Liver (tissue), 9 donors: Measurements from ENCODE around the gene LRMDA. TPM values are rescaled to one million over a fixed set of nuclear protein-coding genes. Genes with fewer than 3 reads are reported as not detected.

Experiments
- DNase-seq: peaks from one replicate; pipeline ENCODE4 v3.0.0-alpha.2; 2017; ENCODE audit warnings: low spot score
- H3K27ac ChIP-seq, 2 donors: one replicate each; pipeline ENCODE4 v1.7.0; 2013; ENCODE audit warnings: inconsistent platforms in 2 of 2, low read length in 2 of 2, control low read depth in 1 of 2, low read depth in 1 of 2, mild to moderate bottlenecking in 1 of 2
- H3K27me3 ChIP-seq, 4 donors: one replicate each; pipeline versions ENCODE4 v1.6.1 to v1.7.0; 2013; ENCODE audit warnings: low read length in 3 of 4, inconsistent platforms in 1 of 4, mild to moderate bottlenecking in 1 of 4, moderate library complexity in 1 of 4; ENCODE audit not compliant: control insufficient read depth in 4 of 4, insufficient read depth in 4 of 4
- H3K36me3 ChIP-seq, 4 donors: one replicate each; pipeline versions ENCODE4 v1.6.1 to v1.7.0; 2013; ENCODE audit warnings: low read length in 3 of 4, mild to moderate bottlenecking in 3 of 4, low read depth in 1 of 4, moderate library complexity in 1 of 4; ENCODE audit not compliant: control insufficient read depth in 4 of 4, insufficient read depth in 3 of 4
- H3K4me1 ChIP-seq, 4 donors: one replicate each; pipeline versions ENCODE4 v1.6.1 to v1.7.0; 2013; ENCODE audit warnings: low read length in 3 of 4, mild to moderate bottlenecking in 3 of 4, moderate library complexity in 1 of 4; ENCODE audit not compliant: control insufficient read depth in 4 of 4, insufficient read depth in 4 of 4
- H3K4me3 ChIP-seq, 3 donors: one replicate each; pipeline versions ENCODE4 v1.6.1 to v1.7.0; 2013; ENCODE audit warnings: low read length in 3 of 3, control low read depth in 1 of 3, low read depth in 1 of 3, mild to moderate bottlenecking in 1 of 3
- H3K9ac ChIP-seq, 2 donors: one replicate each; pipeline ENCODE4 v1.7.0; 2013; ENCODE audit warnings: low read length in 2 of 2, mild to moderate bottlenecking in 2 of 2, moderate library complexity in 2 of 2, control low read depth in 1 of 2, low read depth in 1 of 2
- H3K9me3 ChIP-seq, 4 donors: one replicate each; pipeline versions ENCODE4 v1.6.1 to v1.7.0; 2013; ENCODE audit warnings: low read length in 3 of 4; ENCODE audit not compliant: control insufficient read depth in 4 of 4
- CTCF ChIP-seq: fragments of 150-350 bp; IDR thresholded peaks from 2 replicates; pipeline ENCODE4 v1.5.1; 2017; ENCODE audit warnings: improper control_type of control experiment, low read depth, low read length; ENCODE audit not compliant: missing input control
- FOXA2 ChIP-seq: IDR thresholded peaks from 2 replicates; pipeline ENCODE4 v1.6.1; 2016; ENCODE audit warnings: antibody characterized with exemption
- GABPA ChIP-seq, 2 donors: IDR thresholded peaks in 1 of 2; conservative IDR thresholded peaks in 1 of 2; 2 replicates each; pipeline ENCODE4 v1.6.1; 2016; ENCODE audit warnings: antibody characterized with exemption in 2 of 2, mild to moderate bottlenecking in 1 of 2, moderate library complexity in 1 of 2
- HNF4A ChIP-seq, 2 donors: conservative IDR thresholded peaks; 2 replicates each; pipeline ENCODE4 v1.6.1; 2016; ENCODE audit warnings: antibody characterized with exemption in 2 of 2, mild to moderate bottlenecking in 2 of 2
- JUND ChIP-seq, 2 donors: IDR thresholded peaks; 2 replicates each; pipeline ENCODE4 v1.6.1; 2016; ENCODE audit warnings: antibody characterized with exemption in 2 of 2
- RXRA ChIP-seq, 2 donors: IDR thresholded peaks; 2 replicates each; pipeline ENCODE4 v1.6.1; 2017 to 2018; ENCODE audit warnings: antibody characterized with exemption in 2 of 2, mild to moderate bottlenecking in 1 of 2
- TAF1 ChIP-seq: conservative IDR thresholded peaks from 2 replicates; pipeline ENCODE4 v1.6.1; 2016; ENCODE audit warnings: antibody characterized with exemption, mild to moderate bottlenecking
- YY1 ChIP-seq: IDR thresholded peaks from 2 replicates; pipeline ENCODE4 v1.6.1; 2016; ENCODE audit warnings: antibody characterized with exemption, mild to moderate bottlenecking
- WGBS: extraction: QIAGEN DNeasy Blood & Tissue Kit; methylation state at CpG from one replicate; pipeline ENCODE4 v1.1.7; 2013; 5-methylcytosine and 5-hydroxymethylcytosine counted together
- polyA plus RNA-seq, 2 donors: library from polyadenylated mRNA; stranded (reverse) in 1 of 2; unstranded in 1 of 2; fragments of 200-250 nt in 1 of 2; fragments of >200 nt in 1 of 2; fragmentation: Nextera tagmentation in 1 of 2; extraction: Ambion mirVana in 1 of 2; gene quantifications; one replicate each; pipeline versions ENCODE4 v1.2.1 to v1.2.3, GENCODE V29; 2013 to 2015
- total RNA-seq, 2 donors: library from RNA; depleted of rRNA; stranded (reverse); fragments of >200 nt; gene quantifications; one replicate each; pipeline ENCODE4 v1.2.3, GENCODE V29; 2014
- TF ChIP-seq, protein P1 (sequence below): IDR thresholded peaks from 2 replicates; pipeline ENCODE4 v1.6.1; 2016; ENCODE audit warnings: antibody characterized with exemption
- donor health status: healthy.
- donor health status: healthy.
- donor health status: healthy.
- donor health status: healthy.
- donor health status: healthy.

LRMDA gene
- total and polyA plus RNA-seq, 4 donors, result 7.9 to 15.8 (median 11.3) TPM

- no peak for DNase-seq
- Histone ChIP-seq H3K27me3 (no peaks in the 10 kb centered on the region), H3K27ac (no peak overlapping the region), H3K4me3 (no peak overlapping the region), H3K36me3 (no peaks in the 10 kb centered on the region), H3K9me3 (no peaks in the 10 kb centered on the region), H3K4me1 (no peaks in the 10 kb centered on the region), H3K9ac (no peak overlapping the region)
- no peak for TF ChIP-seq GABPA (IDR thresholded peaks at IDR 0.05 in 1 of 2, conservative IDR thresholded peaks at IDR 0.05 in 1 of 2)
- TF ChIP-seq, protein P1, sequence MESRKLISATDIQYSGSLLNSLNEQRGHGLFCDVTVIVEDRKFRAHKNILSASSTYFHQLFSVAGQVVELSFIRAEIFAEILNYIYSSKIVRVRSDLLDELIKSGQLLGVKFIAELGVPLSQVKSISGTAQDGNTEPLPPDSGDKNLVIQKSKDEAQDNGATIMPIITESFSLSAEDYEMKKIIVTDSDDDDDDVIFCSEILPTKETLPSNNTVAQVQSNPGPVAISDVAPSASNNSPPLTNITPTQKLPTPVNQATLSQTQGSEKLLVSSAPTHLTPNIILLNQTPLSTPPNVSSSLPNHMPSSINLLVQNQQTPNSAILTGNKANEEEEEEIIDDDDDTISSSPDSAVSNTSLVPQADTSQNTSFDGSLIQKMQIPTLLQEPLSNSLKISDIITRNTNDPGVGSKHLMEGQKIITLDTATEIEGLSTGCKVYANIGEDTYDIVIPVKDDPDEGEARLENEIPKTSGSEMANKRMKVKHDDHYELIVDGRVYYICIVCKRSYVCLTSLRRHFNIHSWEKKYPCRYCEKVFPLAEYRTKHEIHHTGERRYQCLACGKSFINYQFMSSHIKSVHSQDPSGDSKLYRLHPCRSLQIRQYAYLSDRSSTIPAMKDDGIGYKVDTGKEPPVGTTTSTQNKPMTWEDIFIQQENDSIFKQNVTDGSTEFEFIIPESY, result no peak
- no peak for TF ChIP-seq YY1
- TF ChIP-seq HNF4A (conservative IDR thresholded peaks at IDR 0.05), result no peak
- TF ChIP-seq JUND (IDR thresholded peaks at IDR 0.05), result no peak
- no peak for TF ChIP-seq FOXA2
- TF ChIP-seq RXRA (IDR thresholded peaks at IDR 0.05), result no peak
- WGBS, result 94% methylated on average over 5 of the region's 5 CpGs
Observed at GRCh38 chr10:76209135-76209534, 777.7 kb downstream of the LRMDA start.

GRCh38 chr10:76210211-76210610 is 778.8 kb downstream of the LRMDA start:
- Histone ChIP-seq H3K9ac (no peak overlapping the region), H3K27me3 (no peaks in the 10 kb centered on the region), H3K4me1 (no peaks in the 10 kb centered on the region), H3K36me3 (no peaks in the 10 kb centered on the region), H3K27ac (no peak overlapping the region), H3K4me3 (no peak overlapping the region), H3K9me3 (no peaks in the 10 kb centered on the region)
- no peak for TF ChIP-seq TAF1
- WGBS, result 90% methylated on average over 3 of the region's 3 CpGs
- no peak for DNase-seq

DNA sequence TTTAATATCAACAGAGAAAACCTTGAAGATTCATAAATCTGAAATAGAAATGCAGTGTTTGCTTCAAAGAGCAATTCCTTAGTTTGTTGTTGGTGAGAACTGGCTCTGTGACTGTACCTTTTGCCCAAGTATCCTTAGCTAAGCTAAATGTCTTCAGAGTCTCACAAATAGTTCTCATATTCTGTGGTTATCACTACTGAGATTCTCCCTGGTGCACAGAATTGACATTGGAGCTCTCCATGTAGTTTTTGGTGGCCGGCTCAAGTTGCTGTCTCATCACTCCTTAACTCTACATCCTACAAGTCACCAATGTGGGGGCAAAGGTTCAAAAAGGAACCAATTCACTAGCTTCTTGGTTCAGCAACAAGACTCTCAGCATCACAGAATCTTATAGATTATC is 780.3 kb downstream of the LRMDA start:
- H3K4me1 ChIP-seq, result no peaks in the 10 kb centered on the region
- no peak for DNase-seq
- no peak overlapping the region for H3K4me3 ChIP-seq
- H3K36me3 ChIP-seq, result no peaks in the 10 kb centered on the region
- no peak overlapping the region for H3K27ac ChIP-seq
- WGBS, result 97% methylated on average over 1 of the region's 1 CpG
- no peak for TF ChIP-seq CTCF
- TF ChIP-seq, protein P1, result no peak
- no peaks in the 10 kb centered on the region for H3K9me3 ChIP-seq
- no peaks in the 10 kb centered on the region for H3K27me3 ChIP-seq
- no peak overlapping the region for H3K9ac ChIP-seq
